ENCODE measurements around the gene KRTAP5-10.
"Not testable (repeated sequence)": the region's sequence is repeated elsewhere in the genome, so short reads cannot be mapped to it uniquely, and the experiment has no call there.

The KRTAP5-10 gene

DNA sequence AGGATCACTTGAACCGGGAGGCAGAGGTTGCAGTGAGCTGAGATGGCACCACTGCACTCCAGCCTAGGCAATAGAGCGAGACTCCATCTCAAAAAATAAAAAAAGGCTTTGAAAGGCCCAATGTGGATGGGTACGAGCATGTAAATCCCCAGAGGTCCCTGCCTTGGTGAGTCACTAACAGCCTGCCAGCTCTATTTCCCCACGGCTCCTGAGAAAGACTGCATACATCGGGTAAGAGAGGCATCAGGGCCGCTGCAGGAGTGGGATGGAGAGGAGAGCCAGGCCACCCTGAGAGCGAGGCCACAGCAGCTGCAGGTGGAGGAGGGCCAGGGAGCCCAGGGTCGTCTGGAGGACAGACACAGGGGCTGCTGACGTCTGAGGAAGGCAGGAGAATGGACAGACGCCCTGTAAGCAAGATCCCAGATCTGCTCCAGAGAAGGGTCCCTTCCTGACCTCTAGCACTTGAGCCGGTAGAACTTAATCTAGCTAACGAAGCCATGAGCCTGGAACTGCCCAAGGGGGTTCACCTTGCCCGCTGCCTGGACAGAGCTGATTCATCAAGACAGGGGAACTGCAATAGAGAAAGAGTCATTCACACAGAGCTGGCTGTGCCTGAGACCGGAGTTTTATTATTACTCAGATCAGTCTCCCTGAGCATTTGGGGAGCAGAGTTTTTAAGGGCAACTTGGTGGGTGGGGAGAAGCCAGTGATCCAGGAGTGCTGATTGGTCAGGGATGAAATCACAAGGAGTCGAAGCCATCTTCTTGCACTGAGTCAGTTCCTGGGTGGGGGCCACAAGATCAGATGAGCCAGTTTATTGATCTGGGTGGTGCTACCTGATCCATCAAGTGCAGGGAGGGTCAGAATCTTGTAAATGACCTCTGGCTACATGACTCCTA, 22.2 kb upstream of the KRTAP5-10 start:
- no peak for DNase-seq (ENCODE audit: low spot score)

- no peak for DNase-seq (ENCODE audit: low spot score)
Measured at GRCh38 chr11:71543866-71544265, 21.5 kb upstream of the KRTAP5-10 start.

DNA sequence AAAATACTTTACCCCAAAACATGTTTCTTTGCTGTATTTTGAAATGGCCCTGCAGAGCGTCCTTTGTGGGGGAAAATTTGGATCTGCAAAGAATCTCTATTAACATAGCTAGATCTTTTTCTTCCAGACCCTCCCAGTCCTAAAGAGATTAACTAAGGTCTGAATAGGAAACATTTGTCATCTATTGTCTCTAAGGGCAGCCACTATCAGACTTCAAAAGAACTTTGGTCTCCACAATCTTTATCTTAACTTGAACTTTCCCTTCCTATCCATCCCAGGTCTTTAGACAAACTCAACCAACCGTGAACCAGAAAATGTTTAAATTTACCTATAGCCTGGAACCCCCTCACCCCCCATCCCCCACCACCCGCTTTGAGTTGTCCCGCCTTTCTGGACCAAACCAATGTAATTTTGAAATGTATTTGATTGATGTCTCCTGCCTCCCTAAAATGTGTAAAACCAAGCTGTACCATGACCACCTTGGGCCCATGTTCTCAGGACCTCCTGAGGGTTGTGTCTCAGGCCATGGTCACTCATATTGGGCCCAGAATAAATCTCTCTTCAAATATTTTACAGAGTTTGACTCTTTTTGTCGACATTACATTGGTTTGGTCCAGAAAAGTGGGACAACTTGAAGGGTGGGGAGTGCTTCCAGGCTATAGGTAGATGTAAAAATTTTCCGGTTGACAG, 20.7 kb upstream of the KRTAP5-10 start:
- DNase-seq (ENCODE audit: low spot score): no peak

DNA sequence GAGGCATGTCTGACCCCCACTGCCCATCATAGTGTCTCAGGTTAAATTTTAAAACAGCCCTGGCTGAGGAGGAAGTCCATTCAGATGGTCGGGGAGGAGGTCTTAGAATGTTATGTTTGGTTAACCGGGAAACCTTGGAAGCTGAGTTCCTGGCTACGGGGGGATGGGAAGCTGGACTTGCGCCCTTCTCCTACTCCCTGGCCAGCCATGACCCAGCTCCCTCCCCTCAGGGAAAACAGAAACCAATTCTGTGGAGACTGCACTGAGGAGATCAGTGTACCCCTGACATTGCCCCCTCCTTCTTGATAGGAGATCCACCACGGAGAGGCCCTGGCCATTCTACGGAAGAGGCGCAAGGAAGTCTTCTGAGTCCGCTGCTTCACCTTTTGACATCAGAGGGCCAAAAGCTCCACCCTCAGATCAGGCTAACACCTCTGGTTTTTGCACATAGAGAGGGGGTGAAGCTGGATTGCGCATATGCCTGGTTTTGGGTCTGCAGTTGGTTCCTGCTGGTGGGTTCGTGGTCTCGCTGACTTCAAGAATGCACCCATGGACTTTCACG, 19.9 kb upstream of the KRTAP5-10 start:
- DNase-seq (ENCODE audit: low spot score): no peak

DNA sequence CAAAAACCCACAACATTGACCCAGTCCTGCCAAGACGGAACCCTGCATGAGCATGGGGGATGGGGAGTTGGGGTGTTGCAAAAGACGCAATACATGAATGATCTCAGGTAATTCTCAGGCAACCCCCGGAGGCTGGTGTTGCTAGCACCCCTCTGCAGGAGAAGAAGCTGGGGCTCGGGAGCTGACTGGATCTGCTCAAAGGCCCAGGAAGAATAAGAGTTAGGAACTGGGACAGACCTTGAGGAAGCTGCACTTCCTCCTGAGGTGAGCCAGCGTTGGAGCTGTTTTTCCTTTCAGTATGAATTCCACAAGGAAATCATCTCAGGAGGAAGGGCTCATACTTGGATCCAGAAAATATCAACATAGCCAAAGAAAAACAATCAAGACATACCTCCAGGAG, 17.2 kb upstream of the KRTAP5-10 start, which contains the start of gene KRTAP5-9:
KRTAP5-9 (plus strand) TSS at position 301 of the 400 bp plus-strand sequence. CDS start 238 bp downstream, outside the sequence.
- DNase-seq (ENCODE audit: low spot score): no peak

GRCh38 chr11:71548716-71549151, 16.6 kb upstream of the KRTAP5-10 start:
- DNase-seq (ENCODE audit: low spot score): no peak

DNA sequence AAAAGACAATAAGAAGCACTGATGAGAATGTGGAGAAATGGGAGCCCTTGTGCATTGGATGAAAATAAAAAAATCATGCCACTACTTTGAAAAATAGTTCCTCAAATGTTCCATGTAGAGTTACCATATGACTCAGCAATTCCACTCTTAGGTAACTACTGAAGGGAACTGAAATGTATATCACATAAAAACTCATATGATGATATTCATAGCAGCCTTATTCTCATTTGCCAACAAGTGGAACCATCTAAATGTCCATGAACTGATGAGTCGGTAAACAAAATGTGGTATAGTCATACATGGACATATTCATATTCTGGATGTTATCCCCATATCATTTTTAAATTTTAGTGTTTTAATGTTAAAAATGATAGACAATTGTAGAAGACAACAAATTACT, 13.7 kb upstream of the KRTAP5-10 start:
- no peak for DNase-seq (ENCODE audit: low spot score)

GRCh38 chr11:71554996-71555395, 10.4 kb upstream of the KRTAP5-10 start:
- DNase-seq (ENCODE audit: low spot score): no peak

GRCh38 chr11:71555508-71555907, 9.9 kb upstream of the KRTAP5-10 start:
- no peak for DNase-seq (ENCODE audit: low spot score)

DNA sequence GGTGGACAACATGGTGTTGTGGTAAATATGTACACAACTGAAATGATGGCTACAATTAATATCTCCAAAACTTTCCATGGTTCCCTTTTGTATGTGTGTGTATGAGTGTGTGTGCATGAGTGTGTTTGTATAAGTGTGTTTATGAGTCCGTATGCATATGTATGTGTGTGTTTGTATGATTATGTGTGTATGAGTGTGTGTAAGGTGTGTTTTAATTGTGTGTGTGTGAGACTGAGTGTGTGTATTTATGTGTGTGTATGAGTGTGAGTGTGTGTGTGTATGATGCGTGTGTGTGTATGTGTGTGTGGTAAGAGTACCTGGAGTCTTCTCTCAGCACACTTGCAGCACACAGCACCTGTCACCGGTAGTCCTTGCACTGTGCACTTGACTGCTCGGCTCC, 9.3 kb upstream of the KRTAP5-10 start:
- no peak for DNase-seq (ENCODE audit: low spot score)

DNA sequence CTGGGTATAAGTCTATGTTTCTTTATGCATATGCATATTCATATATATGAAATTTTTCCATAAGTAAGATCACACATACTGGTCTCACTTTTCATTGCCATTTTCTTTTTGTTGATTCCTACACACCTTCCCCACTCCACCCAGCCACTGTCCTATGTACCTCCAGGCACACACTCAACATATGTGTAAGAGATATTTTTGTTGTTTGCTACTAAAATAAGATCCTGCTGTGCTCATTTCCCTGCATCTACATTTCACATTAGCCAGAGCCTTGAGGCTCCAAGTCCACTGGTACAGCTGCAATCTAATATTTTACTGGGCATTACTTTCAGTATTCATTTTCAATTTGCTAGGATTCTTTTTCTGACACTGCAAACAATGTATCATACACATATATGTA, 8.1 kb upstream of the KRTAP5-10 start:
- DNase-seq (ENCODE audit: low spot score): no peak

- no peak for DNase-seq (ENCODE audit: low spot score)
Measured at GRCh38 chr11:71558996-71559395, 6.4 kb upstream of the KRTAP5-10 start.

GRCh38 chr11:71562120-71562519, 3.2 kb upstream of the KRTAP5-10 start:
- no peak for DNase-seq (ENCODE audit: low spot score)

DNA sequence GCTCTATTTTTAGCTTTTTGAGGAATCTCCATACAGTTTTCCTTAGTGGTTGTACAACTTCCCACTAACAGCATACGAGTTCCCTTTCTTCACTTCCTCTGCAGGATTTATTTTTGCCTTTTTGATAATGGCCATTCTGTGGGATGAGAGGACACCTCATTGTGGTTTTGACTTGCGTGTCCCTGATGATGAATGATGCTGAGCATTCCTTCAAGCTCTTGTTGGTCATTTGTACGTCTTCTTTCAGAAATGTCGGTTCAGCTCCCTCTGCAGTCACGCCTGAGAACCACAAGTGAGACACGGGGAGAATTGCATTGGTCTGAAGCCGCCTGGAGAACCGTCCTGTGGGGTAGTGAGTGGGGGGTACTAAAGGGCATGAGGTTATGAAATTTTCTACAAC, 2.0 kb upstream of the KRTAP5-10 start:
- DNase-seq (ENCODE audit: low spot score): no peak

GRCh38 chr11:71564430-71564829, 933 bp upstream of the KRTAP5-10 start:
- no peak for DNase-seq (ENCODE audit: low spot score)

DNA sequence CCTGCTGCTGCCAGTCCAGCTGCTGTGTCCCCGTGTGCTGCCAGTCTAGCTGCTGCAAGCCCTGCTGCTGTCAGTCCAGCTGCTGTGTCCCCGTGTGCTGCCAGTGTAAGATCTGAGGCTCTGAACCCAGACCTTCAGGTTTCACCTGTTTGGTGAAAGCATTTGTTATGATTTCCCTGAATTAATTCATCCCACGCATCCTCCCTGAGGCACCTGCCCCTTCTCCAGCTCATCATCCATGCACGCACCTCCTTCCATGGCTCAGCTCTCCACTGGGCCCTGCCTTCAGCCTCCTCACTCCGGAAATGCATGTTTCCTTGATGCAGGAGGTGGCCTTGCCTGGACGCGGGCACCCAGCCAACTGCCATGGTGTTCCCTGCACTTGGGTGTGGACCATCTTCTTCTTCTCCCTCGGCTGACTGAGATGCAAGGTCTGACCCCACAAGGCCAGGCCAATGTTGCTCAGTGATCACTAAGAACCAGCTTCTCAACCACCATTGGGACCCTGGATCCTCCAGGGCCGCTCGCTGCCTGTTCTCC, 788 bp downstream of the KRTAP5-10 start:
- DNase-seq (ENCODE audit: low spot score): no peak

DNA sequence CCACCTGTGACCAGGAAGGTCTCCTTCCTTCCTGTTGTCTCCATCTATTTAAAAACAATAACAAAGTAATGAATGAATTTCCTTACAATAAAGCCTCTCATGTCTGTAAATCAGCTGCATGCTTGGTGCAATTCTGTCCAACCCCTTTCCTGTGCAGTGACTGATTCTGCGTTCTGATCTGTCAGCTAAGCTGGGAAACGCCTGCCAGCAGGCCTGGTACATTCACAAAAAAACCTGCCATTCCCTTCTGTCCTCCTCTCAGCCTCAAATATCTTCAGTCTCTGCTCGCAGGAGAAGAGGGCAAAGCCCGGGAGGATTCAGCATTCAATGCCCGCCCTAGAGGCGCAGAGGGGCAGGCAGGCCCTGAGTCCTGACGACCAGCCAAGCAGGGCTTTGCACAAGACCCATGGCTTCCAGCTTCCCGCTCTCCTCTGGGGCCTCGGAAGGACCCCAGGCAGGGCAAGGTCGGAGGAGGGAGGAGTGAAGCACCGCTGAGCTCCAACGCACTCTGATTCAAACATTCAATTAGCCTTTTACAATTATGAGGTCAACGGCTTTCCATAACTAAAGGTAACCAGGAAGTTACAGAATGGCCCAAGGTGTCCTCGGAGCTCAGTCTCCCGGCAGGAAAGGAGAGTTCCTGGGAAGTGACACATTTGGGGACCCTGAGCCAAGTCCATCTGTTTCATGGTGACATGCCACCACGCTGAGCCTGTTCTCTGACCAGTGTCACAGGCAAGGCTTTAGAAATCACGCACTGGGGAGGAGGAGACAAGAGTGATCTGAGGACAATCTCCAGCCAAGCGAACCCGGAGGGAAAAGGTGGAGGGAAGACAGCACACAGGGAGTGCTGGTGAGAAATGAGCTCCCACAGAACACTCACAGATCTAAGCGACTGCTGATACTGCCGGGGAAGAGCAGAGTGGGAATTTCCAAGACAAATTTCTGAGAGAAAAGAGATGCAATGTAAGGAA, 1.6 kb downstream of the KRTAP5-10 start:
- not testable (repeated sequence) for DNase-seq (ENCODE audit: low spot score)

GRCh38 chr11:71567633-71568032, 2.3 kb downstream of the KRTAP5-10 start:
- not testable (repeated sequence) for DNase-seq (ENCODE audit: low spot score)

DNA sequence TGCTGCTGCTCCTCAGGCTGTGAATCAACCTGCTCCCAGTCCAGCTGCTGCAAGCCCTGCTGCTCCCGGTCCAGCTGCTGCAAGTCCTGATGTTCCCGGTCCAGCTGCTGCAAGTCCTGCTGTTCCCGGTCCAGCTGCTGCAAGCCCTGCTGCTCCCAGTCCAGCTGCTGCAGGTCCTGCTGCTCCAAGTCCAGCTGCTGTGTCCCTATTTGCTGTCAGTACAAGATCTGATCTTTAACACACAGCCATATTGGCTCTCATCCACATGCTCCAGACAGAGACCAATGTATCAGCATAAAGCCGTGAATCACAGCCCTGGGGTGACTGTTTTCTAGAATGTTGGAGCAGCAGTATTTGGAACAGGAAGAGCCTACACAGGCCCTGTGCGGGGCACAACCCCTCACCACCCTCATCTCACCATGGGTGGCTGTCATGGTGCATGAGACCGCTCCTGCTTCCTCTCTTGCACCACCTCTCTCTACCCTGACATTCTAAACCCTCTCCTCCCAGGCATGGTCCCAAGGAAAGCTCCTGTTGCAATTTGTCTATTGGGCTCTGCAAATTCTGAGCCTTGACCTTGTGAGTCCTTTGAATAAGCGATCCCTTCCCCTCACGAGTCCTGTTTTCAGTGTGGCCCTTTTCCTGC, 3.5 kb downstream of the KRTAP5-10 start:
- DNase-seq (ENCODE audit: low spot score): no peak

DNA sequence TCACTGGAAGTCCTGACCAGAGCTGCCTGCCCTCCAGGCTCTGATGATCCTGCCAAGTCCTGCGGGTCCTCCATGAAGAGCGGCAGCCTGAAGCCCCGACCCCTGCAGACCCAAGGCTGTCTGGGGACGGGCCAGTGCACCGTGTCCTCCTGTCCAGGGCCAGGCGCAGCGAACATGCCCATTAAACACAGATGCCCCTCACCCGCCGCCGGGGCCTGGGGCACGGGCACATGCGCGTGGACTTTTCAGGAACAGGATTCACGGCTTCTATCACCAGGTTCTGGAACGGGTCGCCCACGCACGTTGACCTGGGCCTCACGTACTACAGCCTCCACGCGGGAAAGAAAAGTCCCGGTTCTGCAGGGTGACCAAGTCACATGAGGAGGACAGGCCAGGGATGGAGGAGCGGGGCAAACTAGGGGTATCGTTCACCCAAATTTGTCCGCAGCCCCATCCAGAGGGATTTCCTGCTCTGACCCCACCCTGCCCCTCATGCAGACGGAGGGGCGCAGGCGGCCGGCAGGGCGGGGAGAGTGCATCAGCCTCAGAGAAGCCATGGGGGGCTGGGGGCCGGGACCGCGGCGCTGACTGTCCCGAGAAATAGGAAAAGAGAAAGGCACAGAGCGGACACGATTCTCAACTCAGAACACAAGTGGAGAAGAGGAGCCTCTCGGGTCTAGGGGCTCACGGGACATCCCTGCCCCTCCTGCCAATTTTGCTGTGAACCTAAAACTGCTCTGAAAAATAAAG, 5.9 kb downstream of the KRTAP5-10 start:
- DNase-seq (ENCODE audit: low spot score): not testable (repeated sequence)
